Measurements from ENCODE around the gene ZSWIM1. TPM values are rescaled to one million over a fixed set of nuclear protein-coding genes. Genes with fewer than 3 reads are reported as not detected.

ZSWIM1 gene
- total and polyA plus RNA-seq, 2 of the 13 experiments (the other 11 are each of a cell fraction or from before 2014, with no cell fraction given), result 9.5 to 11.7 TPM

- peak; percentile 33; the same call in 1 of the 2 replicates for TF ChIP-seq ZNF224 (CRISPR knock-in tag; IDR thresholded peaks at IDR 0.05)
- TF ChIP-seq CREB3 (CRISPR knock-in tag; IDR thresholded peaks at IDR 0.05), result 0 out of 2 replicates have a peak, but pooled peaks have one; percentile 71
- no peak for TF ChIP-seq SNRNP70 (IDR thresholded peaks at IDR 0.05; ENCODE audit: low read depth, low read length)
- no peak; the same call in 1 of the 2 replicates for TF ChIP-seq ZBTB26 (CRISPR knock-in tag; IDR thresholded peaks at IDR 0.05; ENCODE audit: borderline replicate concordance)
- TF ChIP-seq ZNF782 (CRISPR knock-in tag; IDR thresholded peaks at IDR 0.05; ENCODE audit: borderline replicate concordance), result no peak
- TF ChIP-seq ZNF572 (CRISPR knock-in tag; IDR thresholded peaks at IDR 0.05), result 0 out of 2 replicates have a peak, but pooled peaks have one; percentile 8
- peak; percentile 74 for TF ChIP-seq GATAD2A (CRISPR knock-in tag; IDR thresholded peaks at IDR 0.05)
- TF ChIP-seq MLLT10 (CRISPR knock-in tag; IDR thresholded peaks at IDR 0.05), result no peak
- peak; percentile 65 for TF ChIP-seq TEAD3 (CRISPR knock-in tag; optimal IDR thresholded peaks at IDR 0.05; ENCODE audit: borderline replicate concordance)
- 0 out of 2 replicates have a peak, but pooled peaks have one; percentile 72 for TF ChIP-seq ZNF33B (CRISPR knock-in tag; IDR thresholded peaks at IDR 0.05)
- TF ChIP-seq KLF6 (CRISPR knock-in tag; IDR thresholded peaks at IDR 0.05), result peak; percentile 49; the same call in 1 of the 2 replicates
- TF ChIP-seq CREM (IDR thresholded peaks at IDR 0.05), result no peak
- no peak for TF ChIP-seq CREM (CRISPR knock-in tag; IDR thresholded peaks at IDR 0.05)
- TF ChIP-seq RNF2 (conservative IDR thresholded peaks at IDR 0.05; ENCODE audit: low read depth), result no peak
- TF ChIP-seq ZSCAN25 (CRISPR knock-in tag; IDR thresholded peaks at IDR 0.05), result peak; percentile 60; the same call in 1 of the 2 replicates
- TF ChIP-seq TBX3 (IDR thresholded peaks at IDR 0.05; ENCODE audit: borderline replicate concordance), result no peak
- no peak; the same call in 1 of the 2 replicates for TF ChIP-seq ZNF790 (CRISPR knock-in tag; IDR thresholded peaks at IDR 0.05; ENCODE audit: borderline replicate concordance)
- TF ChIP-seq ARNT2 (CRISPR knock-in tag; IDR thresholded peaks at IDR 0.05; ENCODE audit: low read depth), result 0 out of 2 replicates have a peak, but pooled peaks have one; percentile 33
- TF ChIP-seq ZSCAN29 (CRISPR knock-in tag; conservative IDR thresholded peaks at IDR 0.05), result no peak
- peak; percentile 53 for TF ChIP-seq MTERF4 (CRISPR knock-in tag; IDR thresholded peaks at IDR 0.05)
- peak; percentile 62; the same call in 1 of the 2 replicates for TF ChIP-seq ZNF251 (CRISPR knock-in tag; IDR thresholded peaks at IDR 0.05)
- no peak; the same call in 1 of the 2 replicates for TF ChIP-seq ZNF484 (CRISPR knock-in tag; IDR thresholded peaks at IDR 0.05; ENCODE audit: borderline replicate concordance, low read depth)
- peak; percentile 81; the same call in 1 of the 2 replicates for TF ChIP-seq TGIF2 (CRISPR knock-in tag; IDR thresholded peaks at IDR 0.05)
- no peak for TF ChIP-seq ZKSCAN5 (CRISPR knock-in tag; IDR thresholded peaks at IDR 0.05)
- TF ChIP-seq ZNF570 (CRISPR knock-in tag; IDR thresholded peaks at IDR 0.05; ENCODE audit: borderline replicate concordance), result no peak
- TF ChIP-seq NRL (CRISPR knock-in tag; IDR thresholded peaks at IDR 0.05; ENCODE audit: borderline replicate concordance), result 0 out of 2 replicates have a peak, but pooled peaks have one; percentile 47
- peak; percentile 64 for TF ChIP-seq ZBTB20 (CRISPR knock-in tag; IDR thresholded peaks at IDR 0.05; ENCODE audit: borderline replicate concordance, low read depth)
- TF ChIP-seq ZNF510 (CRISPR knock-in tag; IDR thresholded peaks at IDR 0.05; ENCODE audit: low read depth), result 0 out of 2 replicates have a peak, but pooled peaks have one; percentile 21
Measured at GRCh38 chr20:45933266-45934045, 52.4 kb downstream of the ZSWIM1 start (continued).
